GM19035 (cell line): ENCODE results near the gene ADGRL1.
"Not testable (repeated sequence)": the region's sequence is repeated elsewhere in the genome, so short reads cannot be mapped to it uniquely, and the experiment has no call there.

Experiments
- ATAC-seq: cut with Tn5 transposase; IDR thresholded peaks from one replicate; pipeline ENCODE4 v1.9.1; 2021; ENCODE audit not compliant: unreplicated experiment

ADGRL1 gene

DNA sequence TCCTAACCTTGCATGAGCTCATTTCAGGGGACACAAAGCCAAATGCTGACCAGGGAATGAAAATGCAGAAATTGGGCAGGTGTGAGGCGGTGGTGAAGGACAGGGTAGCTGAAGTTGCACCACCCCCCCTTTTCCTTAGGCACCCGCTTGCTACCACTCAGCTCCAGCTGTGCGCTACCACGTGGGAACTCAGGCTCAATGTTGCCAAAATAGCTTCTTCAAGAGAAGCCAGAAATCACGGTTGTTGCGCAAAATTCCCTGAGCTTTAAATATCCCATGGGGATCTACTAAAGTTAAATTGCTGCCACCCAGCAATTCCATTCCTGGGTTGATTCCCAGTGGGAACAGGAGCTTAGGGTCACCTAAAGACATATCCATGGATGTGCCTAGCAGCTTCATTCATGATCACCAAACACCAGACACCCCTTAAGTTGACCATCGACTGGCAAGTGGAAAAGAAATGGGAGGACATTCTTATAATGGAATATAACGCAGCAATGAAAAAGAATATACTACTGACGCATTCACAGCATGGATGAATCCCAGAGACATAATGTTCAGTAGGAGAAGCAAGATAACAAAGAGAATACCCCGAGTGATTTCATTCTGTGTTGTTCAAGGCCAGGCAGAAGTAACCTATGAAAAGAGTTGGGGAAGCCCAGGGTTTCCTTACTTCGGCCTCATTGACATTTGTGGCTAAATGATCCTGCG lies 12.8 kb upstream of the ADGRL1 start:
- no peak for ATAC-seq

DNA sequence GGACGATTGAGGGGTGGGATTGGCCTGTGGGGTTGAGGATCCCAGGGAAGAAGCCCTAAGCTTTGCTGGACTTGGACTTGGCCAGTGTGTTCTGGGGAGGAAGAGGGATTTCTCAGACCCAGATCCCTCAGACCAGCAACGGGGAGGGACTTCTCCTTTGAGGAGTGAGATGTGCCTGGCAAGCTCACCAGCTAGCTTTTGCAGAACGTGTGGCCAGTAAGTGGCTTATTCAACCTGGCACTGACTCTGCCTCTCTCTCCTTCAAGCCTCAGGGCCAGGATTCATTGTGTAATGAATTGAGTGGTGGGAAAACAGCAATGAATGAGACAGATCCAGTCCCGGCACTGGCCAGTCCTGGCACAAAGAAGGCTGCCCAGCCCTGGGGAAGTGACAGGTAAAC lies 11.9 kb upstream of the ADGRL1 start:
- ATAC-seq, result not testable (repeated sequence)

DNA sequence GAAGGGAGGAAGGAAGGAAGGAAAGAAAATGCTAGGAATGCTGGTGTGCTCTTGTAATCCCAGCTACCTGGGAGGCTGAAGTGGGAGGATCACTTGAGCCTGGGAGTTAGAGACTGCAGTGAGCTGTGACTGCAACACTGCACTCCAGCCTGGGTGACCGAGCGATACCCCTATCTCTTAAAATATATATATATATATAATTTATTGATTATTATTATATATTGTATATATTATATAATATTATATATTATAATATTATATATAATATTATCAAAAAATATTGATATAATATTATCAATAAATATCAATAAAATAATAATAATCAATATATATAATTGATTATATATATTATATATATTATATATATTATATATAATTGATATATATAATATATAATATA lies 8.6 kb upstream of the ADGRL1 start:
- ATAC-seq, result no peak

DNA sequence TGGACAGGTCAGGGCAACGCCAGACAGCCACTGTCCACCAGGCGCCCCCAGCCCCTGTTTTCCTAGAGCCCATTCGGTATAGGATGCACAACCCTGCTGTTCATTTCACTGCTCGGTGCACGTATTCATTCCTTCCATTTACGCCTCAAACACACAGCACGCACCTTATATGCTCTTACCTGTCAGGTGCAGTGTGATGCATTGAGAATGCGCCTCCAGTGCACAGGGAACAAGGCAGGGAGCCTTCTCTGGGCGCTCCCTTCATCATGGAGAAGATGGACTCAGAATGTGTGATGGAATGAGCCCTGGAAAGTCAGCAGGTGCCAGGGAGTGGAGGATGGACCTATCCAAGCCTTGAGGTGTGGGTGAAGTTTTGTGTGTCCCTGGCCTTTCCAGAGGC lies 4.2 kb upstream of the ADGRL1 start:
- ATAC-seq, result not testable (repeated sequence)

DNA sequence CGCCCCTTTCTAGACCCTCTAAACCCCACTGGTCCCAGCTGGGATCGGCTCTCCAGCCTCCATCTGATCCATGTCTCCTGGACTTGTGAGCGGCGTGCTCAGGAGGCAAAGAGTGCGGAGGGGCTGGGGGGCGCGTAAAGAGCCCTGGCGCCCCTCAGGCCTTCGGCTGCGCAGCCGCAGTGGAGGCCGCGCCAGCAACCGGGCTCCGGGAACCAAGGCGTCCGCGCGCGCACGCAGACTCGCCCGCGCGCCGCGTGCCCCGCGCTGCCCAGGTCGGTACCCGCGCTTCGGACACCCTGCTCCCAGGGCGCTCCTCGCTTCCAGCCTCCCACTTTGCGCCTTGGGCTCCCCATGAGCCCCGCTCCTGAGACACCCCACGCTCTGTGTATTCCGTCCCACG lies 3.4 kb upstream of the ADGRL1 start:
- not testable (repeated sequence) for ATAC-seq

DNA sequence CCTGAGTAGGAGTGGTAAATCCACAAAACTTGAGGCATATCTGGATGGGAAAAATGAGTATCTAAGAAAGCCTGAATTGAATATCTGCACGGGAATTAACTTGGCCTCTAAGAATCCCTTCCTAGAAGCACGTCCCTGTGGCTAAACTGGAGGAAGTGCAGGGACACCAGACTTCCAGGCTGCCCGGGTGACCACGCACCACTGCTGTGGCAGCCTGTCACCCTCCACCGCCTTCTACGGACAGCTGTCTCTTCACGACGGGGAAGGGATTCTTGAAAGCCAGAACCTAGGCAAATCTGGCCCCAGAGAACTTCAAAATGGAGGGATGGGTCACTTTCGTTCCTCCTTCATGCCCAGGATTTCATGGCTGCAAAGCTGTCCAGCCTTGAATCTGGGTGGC lies 2.5 kb upstream of the ADGRL1 start:
- not testable (repeated sequence) for ATAC-seq

DNA sequence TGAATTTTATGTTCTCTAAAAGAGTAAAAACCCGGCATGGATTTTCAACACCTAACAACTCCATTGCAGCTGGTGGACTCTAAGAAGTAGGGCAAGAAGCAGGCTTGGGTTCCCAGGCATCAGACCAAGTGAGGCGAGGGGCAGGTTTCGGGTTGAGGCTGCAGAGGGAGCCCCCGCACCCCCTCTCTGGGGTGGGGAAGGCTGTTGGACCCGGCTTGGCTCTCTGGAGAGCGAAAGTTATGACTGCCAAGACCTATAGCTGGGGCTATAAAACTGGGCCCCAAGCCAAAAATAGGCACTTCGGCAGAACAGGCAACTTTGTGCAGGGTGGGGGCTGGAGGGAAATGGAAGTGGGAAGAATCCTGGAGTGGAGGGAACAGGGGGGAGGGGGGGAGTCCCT lies 1.8 kb upstream of the ADGRL1 start:
- not testable (repeated sequence) for ATAC-seq

DNA sequence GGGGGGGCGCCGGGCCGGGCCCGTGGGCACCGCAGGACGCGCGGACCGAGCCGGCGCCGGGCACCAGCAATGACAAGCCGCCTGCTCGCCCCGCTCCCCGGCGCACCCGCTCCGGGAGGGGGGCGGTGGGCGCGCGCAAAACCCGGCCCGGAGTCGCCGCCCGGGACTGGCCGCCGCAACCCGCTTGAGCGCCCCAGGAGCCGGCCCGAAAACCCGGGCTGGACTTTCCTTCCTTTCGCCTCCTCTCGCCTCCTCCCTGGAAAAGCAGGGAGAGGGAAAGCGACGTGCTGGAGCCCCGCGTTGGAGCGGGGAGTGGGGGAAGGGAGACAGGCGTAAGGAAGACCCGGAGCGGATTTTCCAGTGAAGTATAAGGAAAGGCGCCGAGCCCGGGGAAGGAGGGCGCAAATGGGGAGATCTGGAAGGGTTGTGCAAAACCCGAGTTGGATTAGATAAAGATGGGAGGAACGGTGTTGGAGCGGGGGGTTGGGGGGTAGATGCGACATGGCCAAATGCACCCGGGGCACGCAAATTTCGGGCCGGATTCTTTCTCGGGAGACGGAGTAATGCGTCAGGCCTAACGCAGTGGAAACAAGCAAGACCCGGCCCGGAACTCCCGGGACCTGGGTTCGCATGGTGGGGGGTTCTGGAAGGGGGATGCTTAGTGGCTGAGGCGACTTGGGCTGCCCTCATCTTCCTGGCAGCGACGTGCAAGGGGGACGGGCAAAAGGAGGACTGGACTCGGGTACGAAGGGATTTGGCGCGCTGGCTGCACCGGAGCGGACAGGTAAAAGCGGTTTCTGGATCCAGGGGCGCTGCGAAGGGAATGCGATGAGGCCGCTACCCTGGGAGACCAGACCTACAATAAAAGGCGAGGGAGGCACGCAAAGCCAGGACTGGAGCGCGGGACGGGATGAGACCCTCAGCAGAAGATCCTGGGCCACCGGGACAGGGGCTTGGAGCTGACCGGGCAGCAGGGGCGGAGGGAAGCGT lies 1.1 kb upstream of the ADGRL1 start:
- not testable (repeated sequence) for ATAC-seq

DNA sequence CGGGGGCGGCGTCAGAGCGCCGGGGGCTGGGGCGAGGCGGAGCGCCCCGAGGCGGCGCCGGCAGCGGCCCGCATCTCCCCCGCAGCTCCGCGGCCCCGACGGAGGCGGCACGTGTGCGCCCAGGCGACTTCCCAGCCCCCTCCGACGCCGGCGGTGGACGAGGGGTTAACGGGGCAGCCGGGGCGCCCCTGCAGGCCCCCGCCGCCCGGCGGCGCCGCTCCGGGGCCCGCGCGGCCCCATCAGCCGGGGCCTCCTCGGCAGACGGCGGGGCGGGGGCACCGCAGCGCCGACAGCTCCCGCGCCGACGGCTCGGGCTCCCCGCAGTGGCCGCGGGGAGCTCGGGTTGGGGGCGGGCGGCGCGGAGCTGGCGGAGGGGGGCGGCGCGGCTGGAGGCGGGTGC lies 339 bp upstream of the ADGRL1 start:
- not testable (repeated sequence) for ATAC-seq

DNA sequence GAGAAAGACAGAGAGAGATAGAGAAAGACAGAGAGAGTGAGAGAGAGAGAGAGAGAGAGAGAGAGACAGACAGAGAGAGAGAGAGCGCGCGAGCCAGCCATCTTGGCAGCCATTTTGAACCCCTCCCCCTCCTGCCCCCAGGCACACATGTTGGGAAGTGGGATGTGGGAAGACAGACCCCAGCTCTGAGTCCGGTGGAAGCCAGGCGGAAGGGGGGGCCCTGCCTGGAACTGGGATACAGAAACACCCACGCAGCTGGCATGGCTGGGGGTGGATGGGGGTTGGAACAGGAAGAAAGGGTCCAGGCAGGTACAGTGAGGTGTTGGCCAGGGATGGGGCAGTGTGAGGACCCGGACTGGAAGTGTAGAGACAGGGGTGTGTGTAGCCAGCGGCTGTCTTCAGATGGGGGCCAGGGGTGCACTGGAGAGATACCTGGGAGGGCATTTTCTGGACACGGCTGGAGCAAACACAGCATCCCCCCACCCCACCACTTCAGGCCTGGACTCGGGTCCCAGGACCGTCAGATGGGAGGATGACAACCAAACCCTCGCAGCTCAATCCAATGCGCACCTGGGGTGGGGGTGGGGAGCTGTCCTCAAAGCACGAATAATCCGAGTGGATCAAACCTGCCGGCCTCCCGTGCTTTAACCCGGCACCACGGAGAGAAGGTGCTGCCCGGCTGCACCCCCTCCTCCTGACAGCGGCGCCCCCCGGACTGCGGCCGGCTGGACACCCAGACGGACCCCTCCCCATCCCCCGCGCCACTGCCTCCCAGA lies 1.1 kb downstream of the ADGRL1 start:
- not testable (repeated sequence) for ATAC-seq

DNA sequence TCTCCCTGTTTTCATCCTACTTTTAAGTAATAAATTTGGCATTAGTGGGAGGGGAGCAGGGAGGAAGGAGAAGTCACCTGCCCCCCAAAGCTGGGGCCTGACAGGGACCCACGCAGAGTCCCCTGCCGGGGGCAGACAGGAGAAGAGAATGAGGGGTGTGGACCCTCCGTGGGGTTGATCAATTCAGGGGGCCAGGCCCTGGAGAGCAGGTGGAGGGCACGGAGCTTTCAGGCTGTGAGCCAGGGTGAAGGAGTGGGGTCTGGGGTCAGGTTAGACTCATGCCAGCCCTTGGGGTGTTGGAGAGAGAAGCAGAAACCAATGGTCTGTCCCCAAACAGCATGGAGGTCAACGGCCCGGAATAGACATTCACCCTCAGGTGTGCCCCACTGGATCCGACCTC lies 1.8 kb downstream of the ADGRL1 start:
- ATAC-seq, result not testable (repeated sequence)

DNA sequence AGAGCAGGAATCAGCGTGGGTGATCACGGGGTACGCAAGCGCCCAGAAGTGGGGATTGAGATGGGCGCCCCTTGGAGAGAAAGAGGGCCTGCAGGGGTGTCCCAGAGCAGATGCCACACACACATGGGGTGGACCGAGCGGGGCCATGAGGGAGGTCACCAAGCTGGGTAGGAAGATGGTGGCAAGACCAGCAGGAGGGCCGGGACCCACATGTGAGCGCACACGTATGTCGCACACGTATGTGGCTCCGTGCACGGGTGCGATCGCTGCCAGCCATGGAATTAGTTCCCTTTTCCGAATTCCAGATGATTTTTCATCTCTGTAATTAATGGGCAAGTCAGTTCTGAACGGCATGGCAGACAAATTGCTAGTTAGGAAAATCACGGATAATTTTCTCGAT lies 2.2 kb downstream of the ADGRL1 start:
- ATAC-seq, result not testable (repeated sequence)

DNA sequence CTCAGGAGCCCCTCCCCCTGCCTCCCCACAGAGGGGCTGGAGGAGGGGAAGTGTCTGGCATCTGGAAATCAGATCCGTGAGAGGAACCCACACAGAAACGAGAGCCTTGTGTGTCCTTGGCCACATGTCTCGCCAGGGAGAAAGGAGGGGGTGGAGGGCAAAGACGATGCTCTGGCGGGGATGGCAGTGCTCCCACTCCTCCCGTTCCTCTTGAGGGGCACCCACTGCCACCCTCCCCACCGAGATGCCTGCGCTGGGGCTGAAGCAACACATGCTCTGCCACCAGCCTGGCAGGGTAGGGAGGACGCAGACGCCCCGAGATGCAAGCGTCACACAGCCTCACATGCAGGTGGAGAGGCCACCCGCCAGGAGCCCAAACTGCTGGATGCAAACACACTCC lies 2.8 kb downstream of the ADGRL1 start:
- no peak for ATAC-seq

DNA sequence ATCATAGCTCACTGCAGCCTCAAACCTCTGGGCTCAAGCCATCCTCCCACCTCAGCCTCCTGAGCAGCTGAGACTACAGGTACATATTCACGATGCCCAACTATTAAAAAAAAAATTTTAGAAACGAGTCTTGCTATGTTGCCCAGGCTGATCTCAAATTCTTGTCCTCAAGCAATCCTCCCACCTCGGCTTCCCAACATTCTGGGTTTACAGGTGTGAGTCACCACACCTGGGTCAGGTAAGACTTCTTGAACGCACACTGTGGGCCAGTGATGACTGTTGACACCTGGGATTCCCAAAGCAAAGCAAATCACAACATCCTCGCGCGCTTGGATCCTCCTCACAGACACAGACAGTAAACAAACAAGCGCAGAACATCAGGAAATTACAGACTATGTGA lies 4.5 kb downstream of the ADGRL1 start:
- ATAC-seq, result not testable (repeated sequence)

DNA sequence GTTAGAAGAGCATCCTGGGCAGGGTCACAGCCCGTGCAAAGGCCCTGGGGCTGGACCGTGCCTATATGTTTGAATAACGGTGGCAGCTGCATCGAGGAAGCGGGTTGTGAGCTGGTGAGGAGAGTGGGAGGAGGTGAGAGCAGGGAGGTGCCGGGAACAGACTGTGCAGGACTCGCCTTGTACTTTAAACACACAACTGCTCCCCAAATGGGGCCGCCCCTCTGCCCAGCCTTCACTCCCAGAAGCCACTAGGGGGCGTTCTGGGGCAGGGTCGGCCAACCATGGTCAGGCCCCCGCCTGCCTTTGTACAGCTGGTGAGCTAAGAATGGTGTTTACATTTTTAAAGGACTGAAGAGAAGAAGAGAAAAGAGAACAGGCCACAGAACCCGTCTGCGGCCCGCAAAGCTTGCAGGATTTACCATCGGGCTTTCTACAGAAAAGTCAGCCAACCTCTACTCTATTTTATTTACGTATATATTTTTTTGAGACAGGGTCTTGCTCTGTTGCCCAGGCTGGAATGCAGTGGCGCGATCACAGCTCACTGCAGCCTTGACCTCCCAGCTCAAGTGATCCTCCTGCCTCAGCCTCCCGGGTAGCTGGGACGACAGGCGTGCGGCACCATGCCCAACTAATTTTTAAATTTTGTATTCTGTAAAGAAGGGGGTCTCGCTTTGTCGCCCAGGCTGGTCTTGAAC lies 5.7 kb downstream of the ADGRL1 start:
- ATAC-seq, result not testable (repeated sequence)

DNA sequence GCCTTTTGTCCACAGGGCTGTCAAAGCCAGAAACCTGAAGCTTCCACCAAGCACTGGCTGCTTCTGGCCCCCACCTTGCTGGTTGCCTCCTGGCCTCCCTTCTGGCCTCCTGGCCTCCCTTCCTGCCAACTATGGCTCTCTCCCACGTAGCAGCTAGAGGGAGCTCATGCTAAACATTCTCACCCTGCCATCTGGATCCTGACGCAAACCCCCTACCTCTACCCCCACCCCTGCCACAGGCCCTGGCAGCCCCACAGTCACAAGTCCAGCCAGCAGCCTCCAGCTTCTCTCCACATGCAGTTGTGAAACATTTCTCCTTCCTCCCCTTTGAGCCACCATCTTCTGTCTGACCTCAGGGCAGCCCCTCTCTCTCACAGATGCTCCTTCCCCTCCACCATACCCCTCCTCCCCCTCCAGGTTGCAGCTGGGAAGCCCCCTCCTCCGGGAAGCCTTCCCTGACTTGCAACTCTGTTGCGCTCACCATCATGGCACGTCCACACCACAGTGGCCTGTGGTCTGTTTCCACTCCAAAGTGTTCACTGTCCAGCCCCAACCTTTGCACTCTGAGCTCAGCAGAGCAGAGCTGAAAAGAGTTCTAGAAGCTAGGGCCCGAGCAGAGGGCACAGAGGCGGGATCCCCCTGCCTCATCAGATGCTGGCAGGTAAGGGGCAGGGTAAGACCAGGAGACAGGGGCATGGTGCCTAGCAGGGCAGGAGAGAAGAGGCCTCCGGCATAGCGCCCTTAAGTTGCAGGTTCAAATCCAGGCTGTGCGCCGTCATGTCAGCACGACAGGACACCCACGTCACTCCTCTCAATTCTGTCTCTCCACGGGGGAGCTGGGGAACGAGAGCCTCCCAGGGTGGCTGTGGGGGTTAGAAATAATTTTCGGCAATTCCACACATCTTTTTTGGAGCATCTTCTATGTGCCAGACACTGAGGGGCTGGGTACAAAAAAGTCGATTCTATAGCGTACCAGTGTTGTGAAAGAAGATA lies 7.3 kb downstream of the ADGRL1 start:
- ATAC-seq, result no peak

DNA sequence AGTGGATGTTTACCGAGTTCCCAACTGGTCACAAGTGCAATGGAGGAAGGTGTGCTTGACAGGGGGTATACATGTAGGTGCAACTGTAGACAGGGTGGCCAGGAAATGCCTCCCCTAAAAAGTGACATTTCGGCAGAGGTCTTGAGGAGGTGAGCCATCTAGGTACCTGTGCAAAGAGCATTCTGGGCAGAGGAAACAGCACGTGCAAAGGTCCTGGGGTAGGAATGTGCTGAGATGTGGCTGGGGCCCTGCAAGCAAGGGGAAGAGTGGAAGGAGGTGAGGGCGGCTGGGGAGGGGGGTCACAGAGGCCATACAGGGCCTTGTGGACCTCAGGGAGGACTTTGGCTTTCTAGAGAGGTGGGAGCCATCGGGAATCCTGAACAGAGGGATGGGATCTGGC lies 8.1 kb downstream of the ADGRL1 start:
- no peak for ATAC-seq

DNA sequence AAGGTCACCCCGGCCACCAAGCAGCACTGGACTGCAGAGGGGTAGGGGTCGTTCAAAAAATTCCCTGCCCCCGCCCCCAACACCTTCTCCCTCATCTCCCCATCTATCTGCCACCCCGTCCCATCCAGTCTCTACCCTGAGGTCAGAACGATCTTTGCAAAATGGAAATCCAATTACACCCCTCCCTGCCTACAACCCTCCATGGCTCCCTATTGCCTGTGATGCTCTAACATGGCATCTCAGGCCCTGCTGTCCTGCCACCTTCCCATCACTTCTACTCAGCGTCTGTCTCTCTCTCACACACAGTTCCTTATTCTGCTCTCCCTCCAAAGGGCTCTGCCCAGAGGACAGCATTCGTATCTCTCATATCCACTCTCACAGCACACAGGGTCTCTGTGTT lies 8.7 kb downstream of the ADGRL1 start:
- ATAC-seq, result not testable (repeated sequence)

DNA sequence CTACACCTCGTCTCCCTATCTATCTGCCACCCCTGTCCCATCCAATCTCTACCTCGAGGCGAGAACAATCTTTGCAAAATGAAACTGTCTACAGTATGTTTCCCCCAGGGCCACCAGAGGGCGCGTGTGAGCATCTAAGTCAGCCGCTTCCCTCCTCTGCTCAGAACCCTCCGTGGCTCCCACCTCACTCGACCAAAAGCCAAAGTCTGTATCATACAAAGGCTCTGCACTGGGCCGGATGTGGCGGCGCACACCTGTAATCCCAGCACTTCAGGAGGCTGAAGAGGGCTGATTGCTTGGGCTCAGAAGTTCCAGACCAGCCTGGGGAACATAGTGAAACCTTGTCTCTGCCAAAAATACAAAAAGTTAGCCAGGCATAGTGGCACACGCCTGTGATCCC lies 9.9 kb downstream of the ADGRL1 start:
- ATAC-seq, result not testable (repeated sequence)
